ENCODE data around the gene SH3PXD2B. TPM values are rescaled to one million over a fixed set of nuclear protein-coding genes. Genes with fewer than 3 reads are reported as not detected.

Gene SH3PXD2B
- total and polyA plus RNA-seq, 2 experiments from 2014 or later = 15.2 to 19.8 TPM

- Histone ChIP-seq H3K27me3 (replicated peaks; ENCODE audit: insufficient read depth) (no peaks in the 10 kb centered on the region), H4K20me1 (ENCODE audit: insufficient read depth) (no peaks in the 10 kb centered on the region), H3K4me3 (no peak overlapping the region), H3K36me3 (ENCODE audit: low read depth) (peaks cover 16% of the 10 kb centered on the region; the same call in 1 of the 2 replicates), H3K27ac (peak overlapping the region; percentile 77), H3K9ac (peak overlapping the region; percentile 50), H3K79me2 (ENCODE audit: insufficient read depth) (peaks cover 25% of the 10 kb centered on the region), H3K4me1 (ENCODE audit: insufficient read depth) (peaks cover 47% of the 10 kb centered on the region), H3K9me2 (ENCODE audit: insufficient read depth) (no peaks in the 10 kb centered on the region), H3K9me3 (ENCODE audit: low read depth) (no peaks in the 10 kb centered on the region), H2AFZ (no peak overlapping the region), H3K4me2 (ENCODE audit: unreplicated experiment) (peak overlapping the region; percentile 7), H3F3A (ENCODE audit: insufficient read depth) (peaks cover 59% of the 10 kb centered on the region)
- DNase-seq = peak; percentile 58
- no peak for TF ChIP-seq EZH2 (IDR thresholded peaks at IDR 0.05; ENCODE audit: insufficient read depth, poor library complexity, severe bottlenecking)
- 14 to 17% methylated on average over 3 of the region's 3 CpGs for WGBS, 2 experiments (ENCODE audit: low coverage in 1 of 2, low lambda C conversion rate in 2 of 2, missing lambda C conversion rate in 2 of 2)
- in situ Hi-C loops (cut with MboI) = no loop called here
Observed at GRCh38 chr5:172407241-172407691, 47.1 kb downstream of the SH3PXD2B start.

DNA sequence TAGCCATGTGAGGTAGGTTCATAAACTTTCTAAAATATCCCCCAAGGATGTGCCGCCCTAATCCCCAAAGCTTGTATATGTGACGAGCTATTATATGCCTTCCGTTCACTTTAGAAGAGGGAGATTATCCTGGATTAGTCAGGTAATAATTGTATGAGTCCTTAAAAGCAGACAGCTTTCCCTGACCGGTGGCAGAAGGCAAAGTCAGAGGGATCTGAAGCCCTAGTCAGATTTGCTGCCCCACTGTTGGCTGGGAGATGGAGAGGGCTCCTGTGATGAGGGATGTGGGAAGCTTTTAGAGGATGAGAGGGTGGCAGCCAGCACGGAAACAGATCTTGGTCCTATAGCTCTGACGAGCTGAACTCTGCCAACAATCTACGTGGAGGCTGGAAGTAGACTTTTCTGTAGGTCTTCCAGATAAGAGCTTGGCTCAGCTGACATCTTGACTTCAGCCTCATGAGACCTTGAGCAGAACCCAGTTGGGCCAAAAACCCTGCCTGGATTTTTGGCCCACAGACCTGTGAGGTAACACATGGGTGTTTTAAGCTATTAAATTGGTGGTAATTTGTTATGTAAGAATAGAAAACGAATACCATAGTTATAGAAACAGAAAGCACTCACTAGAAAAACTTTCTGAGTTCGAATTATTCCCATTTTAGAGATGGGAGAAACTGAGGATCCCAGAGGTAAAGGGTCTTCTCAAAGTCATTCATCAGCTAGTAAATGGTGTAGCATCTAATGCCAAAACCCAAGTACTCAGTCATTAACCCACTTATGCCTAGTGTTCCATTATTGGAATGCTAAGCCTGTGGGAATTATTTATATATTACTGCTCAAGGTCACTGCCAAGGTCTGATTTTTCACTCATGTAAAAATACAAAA is 48.9 kb downstream of the SH3PXD2B start:
- H4K20me1 ChIP-seq (ENCODE audit: insufficient read depth) = no peaks in the 10 kb centered on the region
- H3K4me2 ChIP-seq (ENCODE audit: unreplicated experiment) = no peak overlapping the region
- peaks cover 30% of the 10 kb centered on the region for H3K79me2 ChIP-seq (ENCODE audit: insufficient read depth)
- no peaks in the 10 kb centered on the region for H3K27me3 ChIP-seq (replicated peaks; ENCODE audit: insufficient read depth)
- no peak for DNase-seq
- H3K9ac ChIP-seq = no peak overlapping the region
- no peaks in the 10 kb centered on the region for H3K9me3 ChIP-seq (ENCODE audit: low read depth)
- H2AFZ ChIP-seq = no peak overlapping the region
- peaks cover 42% of the 10 kb centered on the region for H3F3A ChIP-seq (ENCODE audit: insufficient read depth)
- H3K27ac ChIP-seq = no peak overlapping the region
- TF ChIP-seq EZH2phosphoT487 (IDR thresholded peaks at IDR 0.05; ENCODE audit: insufficient read depth, low read depth) = no peak
- no peak for TF ChIP-seq EZH2 (IDR thresholded peaks at IDR 0.05; ENCODE audit: insufficient read depth, poor library complexity, severe bottlenecking)
- WGBS, 2 experiments (ENCODE audit: low coverage in 1 of 2, low lambda C conversion rate in 2 of 2, missing lambda C conversion rate in 2 of 2) = 76 to 81% methylated on average over 9 of the region's 9 CpGs
- no peaks in the 10 kb centered on the region for H3K9me2 ChIP-seq (ENCODE audit: insufficient read depth)
- in situ Hi-C loops (cut with MboI) = no loop called here
- no peak overlapping the region for H3K4me3 ChIP-seq
- peaks cover 31% of the 10 kb centered on the region for H3K4me1 ChIP-seq (ENCODE audit: insufficient read depth)
- peaks cover 16% of the 10 kb centered on the region; the same call in 1 of the 2 replicates for H3K36me3 ChIP-seq (ENCODE audit: low read depth)

GRCh38 chr5:172404746-172405145 is 49.6 kb downstream of the SH3PXD2B start:
- Histone ChIP-seq H2AFZ (no peak overlapping the region), H3K36me3 (ENCODE audit: low read depth) (peaks cover 16% of the 10 kb centered on the region; the same call in 1 of the 2 replicates), H3K4me1 (ENCODE audit: insufficient read depth) (peaks cover 30% of the 10 kb centered on the region), H3K27ac (no peak overlapping the region), H3K27me3 (replicated peaks; ENCODE audit: insufficient read depth) (no peaks in the 10 kb centered on the region), H3K9me2 (ENCODE audit: insufficient read depth) (no peaks in the 10 kb centered on the region), H4K20me1 (ENCODE audit: insufficient read depth) (no peaks in the 10 kb centered on the region), H3K4me2 (ENCODE audit: unreplicated experiment) (no peak overlapping the region), H3K79me2 (ENCODE audit: insufficient read depth) (peaks cover 30% of the 10 kb centered on the region), H3K4me3 (no peak overlapping the region), H3K9me3 (ENCODE audit: low read depth) (no peaks in the 10 kb centered on the region), H3F3A (ENCODE audit: insufficient read depth) (peaks cover 35% of the 10 kb centered on the region), H3K9ac (no peak overlapping the region)
- WGBS, 2 experiments (ENCODE audit: low coverage in 1 of 2, low lambda C conversion rate in 2 of 2, missing lambda C conversion rate in 2 of 2) = 89 to 92% methylated on average over 4 of the region's 4 CpGs
- in situ Hi-C loops (cut with MboI) = no loop called here
- DNase-seq = no peak
- TF ChIP-seq EZH2 (IDR thresholded peaks at IDR 0.05; ENCODE audit: insufficient read depth, poor library complexity, severe bottlenecking) = no peak
- no peak for TF ChIP-seq EZH2phosphoT487 (IDR thresholded peaks at IDR 0.05; ENCODE audit: insufficient read depth, low read depth)

DNA sequence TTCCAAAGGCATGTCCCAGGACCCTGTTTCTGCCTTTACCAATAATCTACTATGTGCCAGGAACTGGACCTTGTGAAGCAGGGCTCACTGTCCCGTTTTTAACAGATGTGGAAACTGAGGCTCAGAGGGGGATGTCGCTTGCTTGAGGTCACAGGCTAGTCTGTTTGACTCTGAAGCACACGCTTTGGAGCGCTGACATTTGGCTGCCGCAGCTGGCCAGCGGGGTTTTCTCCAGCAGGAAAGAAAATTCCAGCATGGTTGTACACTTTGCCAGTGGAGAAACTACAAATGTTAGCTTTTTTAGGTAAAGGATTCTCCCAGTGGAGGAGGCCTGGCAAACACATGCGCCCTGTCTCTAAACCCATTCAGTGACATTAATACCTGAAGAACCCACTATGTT is 50.5 kb downstream of the SH3PXD2B start:
- no peak overlapping the region for H2AFZ ChIP-seq
- TF ChIP-seq EZH2phosphoT487 (IDR thresholded peaks at IDR 0.05; ENCODE audit: insufficient read depth, low read depth) (no peak), EZH2 (IDR thresholded peaks at IDR 0.05; ENCODE audit: insufficient read depth, poor library complexity, severe bottlenecking) (no peak)
- H3K36me3 ChIP-seq (ENCODE audit: low read depth) = peaks cover 16% of the 10 kb centered on the region; the same call in 1 of the 2 replicates
- H3K9ac ChIP-seq = no peak overlapping the region
- 58 to 67% methylated on average over 7 of the region's 7 CpGs for WGBS, 2 experiments (ENCODE audit: low coverage in 1 of 2, low lambda C conversion rate in 2 of 2, missing lambda C conversion rate in 2 of 2)
- no peaks in the 10 kb centered on the region for H3K9me2 ChIP-seq (ENCODE audit: insufficient read depth)
- no peak overlapping the region for H3K4me2 ChIP-seq (ENCODE audit: unreplicated experiment)
- no peak for DNase-seq
- no peaks in the 10 kb centered on the region for H3K27me3 ChIP-seq (replicated peaks; ENCODE audit: insufficient read depth)
- peaks cover 30% of the 10 kb centered on the region for H3F3A ChIP-seq (ENCODE audit: insufficient read depth)
- no peaks in the 10 kb centered on the region for H3K9me3 ChIP-seq (ENCODE audit: low read depth)
- in situ Hi-C loops (cut with MboI) = no loop called here
- no peak overlapping the region for H3K27ac ChIP-seq
- H3K4me3 ChIP-seq = no peak overlapping the region
- H3K79me2 ChIP-seq (ENCODE audit: insufficient read depth) = peaks cover 24% of the 10 kb centered on the region
- no peaks in the 10 kb centered on the region for H4K20me1 ChIP-seq (ENCODE audit: insufficient read depth)
- H3K4me1 ChIP-seq (ENCODE audit: insufficient read depth) = peaks cover 28% of the 10 kb centered on the region
